ENCODE measurements around the gene KRT4.
"Not testable (repeated sequence)": the region's sequence is repeated elsewhere in the genome, so short reads cannot be mapped to it uniquely, and the experiment has no call there.

KRT4 gene

DNA sequence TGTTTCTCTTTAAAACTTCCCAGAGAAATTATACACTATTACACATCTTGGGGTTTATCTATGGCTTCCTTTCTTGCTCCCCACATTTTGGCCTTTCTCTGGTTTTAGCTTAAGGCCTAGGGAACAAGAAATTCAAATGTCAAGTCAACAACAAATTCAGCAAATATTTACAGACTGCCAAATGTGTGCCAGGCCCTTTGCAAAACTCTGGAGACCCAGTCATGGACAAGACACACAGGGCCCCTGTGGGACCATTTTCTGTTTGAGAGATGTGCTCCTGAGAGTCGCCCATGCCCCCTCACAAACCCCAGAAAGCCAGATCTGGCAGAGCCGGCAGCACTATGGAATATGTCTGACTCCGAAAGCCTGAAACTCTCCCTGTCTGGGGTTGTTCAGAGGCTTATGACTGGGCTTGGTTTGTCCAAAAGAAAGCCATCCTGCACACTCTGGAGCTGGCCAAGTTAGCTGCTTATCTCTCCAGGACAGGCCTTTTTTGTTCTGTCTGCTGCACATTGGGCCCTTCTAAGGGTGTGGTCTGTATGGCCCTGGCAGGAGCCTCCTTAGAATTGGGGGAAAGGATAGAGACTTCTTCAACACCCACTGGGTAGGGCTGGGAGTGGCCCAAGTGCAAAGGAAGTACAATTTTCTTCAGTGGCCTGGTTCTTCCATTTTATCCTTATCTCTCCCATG, 16.9 kb downstream of the KRT4 start:
- DNase-seq (ENCODE audit: low spot score in 2 of 2) (no peak), ATAC-seq (replicated peaks; ENCODE audit: extremely low read depth, poor library complexity, severe bottlenecking) (no peak)
- H3K27ac Mint-ChIP-seq (ENCODE audit: low read depth): no peak overlapping the region
- H3K9me3 Mint-ChIP-seq: no peaks in the 10 kb centered on the region
- H3K4me1 Mint-ChIP-seq: no peaks in the 10 kb centered on the region
- H3K36me3 Mint-ChIP-seq (ENCODE audit: insufficient read depth): no peaks in the 10 kb centered on the region
- H3K4me3 Mint-ChIP-seq: no peak overlapping the region
- peaks cover 13% of the 10 kb centered on the region for H3K27me3 Mint-ChIP-seq

DNA sequence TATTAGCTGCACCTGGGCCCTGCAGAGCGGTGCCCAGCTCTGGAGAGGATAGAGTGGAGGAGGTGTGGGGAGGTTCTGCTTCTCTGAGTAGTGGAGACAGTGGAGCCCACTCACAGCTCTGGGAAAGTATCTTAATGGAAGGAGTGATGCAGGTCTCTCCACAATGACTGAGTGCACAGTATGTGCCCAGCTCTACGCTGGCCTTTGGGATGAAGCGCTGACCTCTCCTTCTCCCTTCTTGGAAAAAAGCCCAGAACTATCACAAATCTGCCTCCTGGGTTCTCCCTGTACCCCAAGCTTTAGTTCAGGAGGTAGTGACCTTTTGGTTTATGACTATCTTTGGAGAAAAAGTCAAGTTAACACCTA, 17.5 kb downstream of the KRT4 start:
- no peaks in the 10 kb centered on the region for H3K9me3 Mint-ChIP-seq
- no peak overlapping the region for H3K4me3 Mint-ChIP-seq
- H3K27ac Mint-ChIP-seq (ENCODE audit: low read depth): no peak overlapping the region
- DNase-seq (ENCODE audit: low spot score in 2 of 2): no peak
- H3K4me1 Mint-ChIP-seq: peaks cover 4% of the 10 kb centered on the region
- H3K36me3 Mint-ChIP-seq (ENCODE audit: insufficient read depth): no peaks in the 10 kb centered on the region
- H3K27me3 Mint-ChIP-seq: peaks cover 19% of the 10 kb centered on the region
- no peak for ATAC-seq (replicated peaks; ENCODE audit: extremely low read depth, poor library complexity, severe bottlenecking)

DNA sequence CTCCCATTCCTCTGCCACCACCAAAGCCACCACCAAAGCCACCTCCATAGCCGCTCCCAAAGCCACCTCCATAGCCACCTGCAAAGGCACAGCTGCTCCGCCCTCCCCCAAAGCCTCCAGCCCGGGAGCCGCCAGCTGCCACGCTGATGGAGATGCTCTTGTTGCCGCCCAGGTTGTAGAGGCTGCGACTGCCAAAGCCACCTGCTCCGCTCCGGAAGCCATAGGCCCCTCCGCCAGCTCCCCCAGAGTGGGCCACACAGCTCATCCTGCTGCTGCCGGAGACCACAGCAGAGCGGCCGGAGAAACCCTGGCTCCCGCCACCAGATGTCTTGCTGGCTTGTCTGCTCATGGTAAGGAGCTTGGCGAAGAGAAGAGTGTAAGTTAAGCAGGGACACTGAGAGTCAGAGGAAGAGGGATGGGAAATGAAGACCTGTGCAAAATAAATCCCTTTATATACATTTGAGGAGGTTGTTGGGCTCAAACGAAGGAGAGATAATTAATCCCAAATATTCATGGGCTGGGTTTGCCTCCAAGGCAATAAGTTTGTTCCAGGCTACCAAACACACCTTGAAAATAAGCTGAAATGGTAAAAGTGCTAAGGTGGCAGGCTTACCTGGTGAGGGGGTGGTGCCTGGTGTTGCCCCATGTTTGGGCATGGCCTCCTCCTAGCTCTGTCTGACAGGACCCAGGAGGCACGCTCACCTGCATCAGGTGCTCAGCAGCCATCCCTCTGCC, 18.1 kb downstream of the KRT4 start, which contains the start of gene KRT3:
KRT3 (minus strand) TSS at position 424 of the 735 bp plus-strand sequence; CDS start at position 349, 75 bp downstream.
- Mint-ChIP-seq H3K27ac (ENCODE audit: low read depth) (no peak within 1 kb of the TSS), H3K4me3 (no peak within 1 kb of the TSS), H3K9me3 (no peaks in the 10 kb centered on the region), H3K27me3 (peaks cover 24% of the 10 kb centered on the region), H3K4me1 (peaks cover 5% of the 10 kb centered on the region), H3K36me3 (ENCODE audit: insufficient read depth) (no peaks in the 10 kb centered on the region)
- DNase-seq (ENCODE audit: low spot score in 2 of 2) (no peak), ATAC-seq (replicated peaks; ENCODE audit: extremely low read depth, poor library complexity, severe bottlenecking) (no peak)

DNA sequence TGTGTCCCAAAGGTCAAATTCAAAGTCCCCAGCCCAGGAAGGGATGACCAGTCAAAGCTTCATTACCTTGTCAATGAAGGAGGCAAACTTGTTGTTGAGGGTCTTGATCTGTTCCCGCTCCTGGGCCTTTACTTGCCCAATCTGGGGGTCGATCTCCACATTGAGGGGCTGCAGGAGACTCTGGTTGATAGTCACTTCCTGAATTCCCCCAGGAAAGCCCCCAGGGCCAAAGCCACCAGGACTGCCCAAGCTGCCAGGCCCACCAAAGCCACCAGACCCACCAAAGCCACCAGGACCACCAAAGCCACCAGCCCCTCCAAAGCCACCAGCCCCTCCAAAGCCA, 18.6 kb downstream of the KRT4 start:
- H3K36me3 Mint-ChIP-seq (ENCODE audit: insufficient read depth); H3K4me3 Mint-ChIP-seq; H3K27ac Mint-ChIP-seq (ENCODE audit: low read depth): not testable (repeated sequence)

DNA sequence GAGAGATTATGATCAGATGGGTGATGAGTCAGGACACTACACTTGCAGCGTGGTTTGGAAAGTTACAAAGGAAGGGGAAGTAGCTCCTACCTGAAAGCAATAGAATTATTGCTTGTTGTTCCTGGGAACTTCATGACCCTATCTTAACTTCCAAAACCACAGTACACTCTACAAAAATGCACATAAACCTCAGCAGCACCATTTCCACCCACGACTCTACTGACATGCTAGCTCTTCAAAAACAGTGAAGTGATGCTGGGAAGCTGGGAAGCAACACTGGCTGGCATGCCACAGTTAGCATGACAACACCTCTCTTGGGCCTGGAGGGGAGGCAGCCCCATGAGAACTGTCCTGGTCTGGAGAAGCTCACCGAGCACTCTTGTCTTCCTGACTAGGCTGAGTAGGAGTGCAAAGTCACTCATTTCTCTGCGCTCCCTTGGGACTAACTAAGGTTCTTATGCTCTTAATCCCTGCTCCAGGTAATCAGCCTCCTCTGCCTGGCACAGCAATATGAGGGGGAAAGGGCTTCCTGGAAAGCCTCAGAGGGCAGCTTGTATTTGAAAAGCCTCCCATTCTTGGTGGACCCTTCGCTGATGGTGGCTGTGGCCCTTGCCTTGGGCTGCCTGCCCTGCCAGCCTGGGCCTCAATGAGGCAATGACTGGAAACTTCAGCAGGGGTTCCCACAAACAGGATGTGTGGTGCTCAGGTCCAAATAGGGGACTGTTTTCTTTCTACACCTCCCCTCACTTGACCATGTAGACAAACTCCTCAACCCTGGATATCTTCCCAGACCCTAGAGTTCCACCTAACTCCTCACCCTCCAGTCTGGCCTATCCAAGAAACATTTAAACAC, 19.2 kb downstream of the KRT4 start:
- H3K4me3 Mint-ChIP-seq: no peak overlapping the region
- H3K27me3 Mint-ChIP-seq: peaks cover 36% of the 10 kb centered on the region
- DNase-seq (ENCODE audit: low spot score in 2 of 2) (no peak), ATAC-seq (replicated peaks; ENCODE audit: extremely low read depth, poor library complexity, severe bottlenecking) (no peak)
- H3K9me3 Mint-ChIP-seq: no peaks in the 10 kb centered on the region
- H3K27ac Mint-ChIP-seq (ENCODE audit: low read depth): no peak overlapping the region
- peaks cover 17% of the 10 kb centered on the region for H3K4me1 Mint-ChIP-seq
- H3K36me3 Mint-ChIP-seq (ENCODE audit: insufficient read depth): no peaks in the 10 kb centered on the region

More for the DNA sequence above, 18.6 kb downstream of the KRT4 start:
- ATAC-seq (replicated peaks; ENCODE audit: extremely low read depth, poor library complexity, severe bottlenecking); DNase-seq (ENCODE audit: low spot score in 2 of 2); H3K9me3 Mint-ChIP-seq: not testable (repeated sequence)
- Mint-ChIP-seq H3K27me3 (peaks cover 30% of the 10 kb centered on the region), H3K4me1 (peaks cover 11% of the 10 kb centered on the region)

DNA sequence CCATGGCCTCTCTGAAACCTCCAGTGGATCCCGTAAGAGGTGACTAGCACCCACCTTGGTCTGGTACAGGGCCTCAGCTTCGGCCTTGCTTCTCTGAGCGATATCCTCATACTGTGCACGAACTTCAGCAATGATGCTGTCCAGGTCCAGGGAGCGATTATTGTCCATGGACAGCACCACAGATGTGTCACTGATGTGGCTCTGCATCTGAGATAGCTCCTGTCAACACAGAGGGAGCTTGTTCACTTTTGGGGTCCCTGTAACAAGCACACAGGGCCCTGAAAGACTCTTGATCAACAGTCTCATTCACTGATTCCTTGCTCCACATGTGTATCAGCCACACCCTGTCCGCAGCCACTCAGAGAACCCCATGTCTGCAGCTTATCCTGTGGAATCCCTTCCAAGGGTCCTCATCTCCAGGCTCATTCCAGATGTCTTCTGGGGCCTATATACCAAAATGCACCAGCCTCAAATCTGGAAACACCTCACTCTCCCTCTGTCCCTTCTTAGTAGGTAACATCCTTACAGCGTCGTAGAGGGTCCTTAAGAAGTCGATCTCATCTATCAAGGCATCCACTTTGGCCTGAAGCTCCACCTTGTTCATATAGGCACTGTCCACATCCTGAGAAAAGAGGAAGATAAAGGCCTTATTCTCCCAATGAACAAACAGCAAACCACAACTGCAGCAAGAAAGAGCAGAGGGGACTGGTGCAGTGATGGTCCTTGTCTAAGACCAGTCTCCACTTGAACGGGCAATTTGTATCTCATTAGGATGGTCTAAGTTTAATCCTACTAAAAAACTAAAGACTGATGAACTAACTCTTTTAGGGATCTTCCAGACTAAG, 21.5 kb downstream of the KRT4 start:
- Mint-ChIP-seq H3K4me1 (peaks cover 23% of the 10 kb centered on the region), H3K9me3 (no peaks in the 10 kb centered on the region), H3K36me3 (ENCODE audit: insufficient read depth) (no peaks in the 10 kb centered on the region), H3K27ac (ENCODE audit: low read depth) (no peak overlapping the region), H3K27me3 (peaks cover 59% of the 10 kb centered on the region), H3K4me3 (no peak overlapping the region)
- no peak for DNase-seq (ENCODE audit: low spot score in 2 of 2)
- no peak for ATAC-seq (replicated peaks; ENCODE audit: extremely low read depth, poor library complexity, severe bottlenecking)

DNA sequence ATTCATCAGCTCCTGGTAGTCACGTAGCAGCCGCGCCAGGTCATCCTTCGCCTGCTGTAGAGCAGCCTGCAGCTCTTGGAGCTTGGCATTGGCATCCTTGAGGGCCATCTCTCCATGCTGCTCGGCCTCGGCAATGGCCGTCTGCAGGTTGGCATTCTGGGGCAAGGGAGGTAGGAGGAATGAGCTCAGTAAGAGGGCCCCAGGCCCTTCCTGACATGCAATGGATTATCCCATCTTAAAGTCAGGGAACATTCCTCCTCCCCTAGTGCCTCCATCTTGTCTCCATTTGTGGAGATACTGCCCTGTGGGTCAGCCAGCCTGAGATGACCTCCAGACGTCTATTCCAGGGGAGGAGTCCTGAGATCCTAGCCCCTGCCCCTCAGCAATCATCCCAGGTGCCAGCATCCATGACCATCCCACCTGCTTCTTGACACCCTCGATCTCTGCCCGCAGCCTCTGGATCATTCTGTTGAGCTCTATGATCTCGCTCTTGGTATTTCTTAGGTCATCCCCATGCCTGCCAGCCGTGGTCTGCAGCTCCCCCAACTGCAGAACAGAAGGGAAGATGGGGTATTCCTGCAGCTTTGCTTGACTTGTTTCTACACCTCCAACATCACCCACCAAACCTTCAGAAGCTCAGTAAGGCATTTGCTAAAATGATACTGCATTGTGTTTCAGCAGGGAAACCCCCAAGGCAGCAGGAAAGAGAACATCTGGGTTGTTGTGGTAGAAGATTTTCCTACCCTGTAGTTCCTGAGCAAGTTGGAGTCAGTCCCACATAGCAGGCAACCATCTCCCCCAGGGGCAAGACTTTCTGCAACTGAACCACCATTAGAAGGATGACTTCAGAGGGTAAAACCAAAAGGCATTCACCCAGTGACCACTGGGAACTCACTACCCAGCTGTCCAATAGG, 22.4 kb downstream of the KRT4 start:
- ATAC-seq (replicated peaks; ENCODE audit: extremely low read depth, poor library complexity, severe bottlenecking): no peak
- Mint-ChIP-seq H3K4me3 (no peak overlapping the region), H3K4me1 (peaks cover 23% of the 10 kb centered on the region), H3K27me3 (peaks cover 62% of the 10 kb centered on the region), H3K27ac (ENCODE audit: low read depth) (no peak overlapping the region), H3K9me3 (no peaks in the 10 kb centered on the region), H3K36me3 (ENCODE audit: insufficient read depth) (peaks cover 2% of the 10 kb centered on the region)
- no peak for DNase-seq (ENCODE audit: low spot score in 2 of 2)

DNA sequence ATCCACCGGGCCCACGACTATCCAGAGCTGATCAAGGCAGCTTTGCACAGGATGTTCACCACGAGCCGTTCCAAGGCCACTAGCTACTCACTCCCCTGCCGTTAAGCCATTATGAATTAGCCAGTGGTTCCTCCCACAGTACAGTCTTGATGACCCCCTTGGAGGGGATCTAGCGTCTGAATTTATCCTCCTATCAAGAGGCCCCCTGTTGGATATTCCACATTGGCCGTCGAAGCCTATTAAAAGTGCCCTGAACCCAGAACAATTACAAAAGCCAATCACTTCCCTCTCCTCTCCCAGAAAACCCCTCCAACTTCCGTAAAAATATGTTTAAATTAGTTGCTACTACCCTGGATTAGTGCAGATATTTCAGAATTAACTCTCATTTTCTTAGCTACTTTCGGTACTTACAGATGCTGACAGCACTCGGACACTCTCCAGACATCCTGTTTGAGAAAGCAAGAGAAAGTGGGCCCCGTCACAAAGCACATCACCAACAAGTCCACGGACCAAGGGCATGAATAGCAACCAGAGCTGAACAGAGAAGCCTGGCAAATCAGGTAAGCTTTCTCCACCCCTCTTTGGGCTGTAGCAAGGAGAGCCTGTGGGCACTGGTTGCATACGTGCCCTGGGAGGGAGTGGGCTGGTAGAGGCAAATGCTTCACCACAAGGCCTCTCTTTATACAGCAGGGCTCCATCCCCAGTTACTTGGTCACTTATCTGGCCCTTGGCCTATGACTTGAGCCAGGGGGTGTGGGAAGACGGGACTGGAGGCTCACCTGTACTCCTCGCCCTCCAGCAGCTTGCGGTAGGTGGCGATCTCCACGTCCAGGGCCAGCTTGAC, 23.3 kb downstream of the KRT4 start:
- peaks cover 23% of the 10 kb centered on the region for H3K4me1 Mint-ChIP-seq
- ATAC-seq (replicated peaks; ENCODE audit: extremely low read depth, poor library complexity, severe bottlenecking) (no peak), DNase-seq (ENCODE audit: low spot score in 2 of 2) (no peak)
- H3K27ac Mint-ChIP-seq (ENCODE audit: low read depth): no peak overlapping the region
- H3K27me3 Mint-ChIP-seq: peaks cover 67% of the 10 kb centered on the region
- peaks cover 2% of the 10 kb centered on the region for H3K36me3 Mint-ChIP-seq (ENCODE audit: insufficient read depth)
- H3K4me3 Mint-ChIP-seq: no peak overlapping the region
- no peaks in the 10 kb centered on the region for H3K9me3 Mint-ChIP-seq

DNA sequence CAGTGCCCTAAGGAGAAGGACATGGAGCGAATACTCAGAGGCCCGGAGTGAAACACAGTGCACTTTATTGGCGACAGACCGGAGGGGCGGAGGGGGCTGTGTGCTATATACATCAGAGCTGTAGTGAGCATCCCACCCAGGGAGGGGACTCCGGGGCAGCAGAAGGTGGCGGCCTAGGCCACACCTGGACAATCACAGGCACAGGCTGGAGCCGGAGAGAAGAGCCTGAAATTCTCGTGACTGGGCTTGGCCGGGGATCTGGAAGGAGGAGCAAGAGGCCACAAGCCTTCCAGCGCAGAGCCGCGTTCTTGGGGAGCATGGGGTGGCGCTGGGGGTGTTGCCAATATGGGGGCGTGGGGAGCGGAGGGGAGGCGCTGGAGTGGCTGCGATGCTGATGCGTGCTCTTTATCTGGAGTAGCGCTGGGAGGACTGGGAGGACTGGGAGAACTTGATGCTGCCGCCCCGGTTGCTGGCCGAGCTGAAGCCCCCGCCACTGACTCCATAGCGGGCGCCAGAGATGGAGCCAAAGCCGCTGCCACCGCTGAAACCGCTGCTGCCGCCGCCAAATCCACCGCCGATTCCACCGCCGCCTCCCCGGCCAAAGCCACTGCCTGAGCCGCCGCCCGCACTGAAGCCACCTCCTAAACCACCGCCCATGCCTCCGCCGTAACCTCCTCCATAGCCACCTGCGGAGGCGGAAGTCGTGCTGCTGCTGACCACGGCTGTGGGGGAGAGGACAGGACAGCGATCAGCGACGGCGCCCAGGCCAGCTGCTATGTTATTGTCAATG, 24.1 kb downstream of the KRT4 start:
- H3K4me1 Mint-ChIP-seq: peaks cover 23% of the 10 kb centered on the region
- peaks cover 76% of the 10 kb centered on the region for H3K27me3 Mint-ChIP-seq
- no peak overlapping the region for H3K27ac Mint-ChIP-seq (ENCODE audit: low read depth)

DNA sequence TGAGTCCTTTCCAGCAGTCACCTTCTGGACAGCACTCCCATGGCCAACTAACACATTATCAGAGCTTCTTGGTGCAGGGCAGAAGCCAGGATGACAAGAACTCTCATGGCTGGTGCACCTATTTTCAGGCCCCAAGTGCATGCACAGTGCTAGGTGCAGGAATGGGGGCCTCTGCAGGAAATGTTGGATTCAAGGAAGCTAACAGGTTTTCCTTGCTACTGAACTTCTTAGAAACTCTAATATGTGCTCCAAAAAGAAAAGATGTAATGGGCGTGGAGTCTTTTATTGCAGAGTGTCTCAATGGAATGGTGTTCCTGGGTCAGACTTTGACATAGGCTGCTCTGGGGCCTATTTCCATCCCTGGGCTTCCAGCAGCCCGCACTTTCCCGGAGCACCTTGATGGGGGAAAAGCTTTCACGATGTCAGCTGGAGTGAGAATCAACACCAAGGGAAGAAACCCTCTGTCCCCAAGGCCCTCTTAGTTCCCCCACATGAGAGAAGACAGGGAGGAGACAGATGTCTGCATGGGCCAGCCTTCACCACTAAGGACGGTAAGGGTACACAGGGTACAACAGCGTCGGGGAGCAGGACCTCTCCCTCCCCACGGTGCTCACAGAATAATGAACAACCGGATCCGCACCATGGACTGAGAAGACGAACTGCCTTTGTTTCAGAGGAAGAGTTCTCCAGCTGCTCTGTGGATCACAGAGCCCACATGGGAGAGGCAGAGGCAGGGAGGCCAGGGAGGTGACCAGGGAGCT, 24.9 kb downstream of the KRT4 start:
- H3K27me3 Mint-ChIP-seq: peaks cover 80% of the 10 kb centered on the region
- peaks cover 23% of the 10 kb centered on the region for H3K4me1 Mint-ChIP-seq
- H3K4me3 Mint-ChIP-seq: no peak overlapping the region
- no peak overlapping the region for H3K27ac Mint-ChIP-seq (ENCODE audit: low read depth)
- ATAC-seq (replicated peaks; ENCODE audit: extremely low read depth, poor library complexity, severe bottlenecking): no peak
- no peak for DNase-seq (ENCODE audit: low spot score in 2 of 2)
- peaks cover 2% of the 10 kb centered on the region for H3K36me3 Mint-ChIP-seq (ENCODE audit: insufficient read depth)
- H3K9me3 Mint-ChIP-seq: no peaks in the 10 kb centered on the region

More for the DNA sequence above, 24.1 kb downstream of the KRT4 start:
- H3K36me3 Mint-ChIP-seq (ENCODE audit: insufficient read depth): peaks cover 2% of the 10 kb centered on the region
- H3K4me3 Mint-ChIP-seq: no peak overlapping the region
- DNase-seq (ENCODE audit: low spot score in 2 of 2): no peak
- no peaks in the 10 kb centered on the region for H3K9me3 Mint-ChIP-seq
- ATAC-seq (replicated peaks; ENCODE audit: extremely low read depth, poor library complexity, severe bottlenecking): no peak

All from central memory CD8-positive, alpha-beta T cell (primary cell).